Measurements from ENCODE around the gene HAGH.
A peak's percentile ranks its signal among the peaks of the same experiment; 100 is the strongest.

Gene HAGH

GRCh38 chr16:1785846-1786170 is 40.8 kb downstream of the HAGH start:
- DNase-seq: no peak

DNA sequence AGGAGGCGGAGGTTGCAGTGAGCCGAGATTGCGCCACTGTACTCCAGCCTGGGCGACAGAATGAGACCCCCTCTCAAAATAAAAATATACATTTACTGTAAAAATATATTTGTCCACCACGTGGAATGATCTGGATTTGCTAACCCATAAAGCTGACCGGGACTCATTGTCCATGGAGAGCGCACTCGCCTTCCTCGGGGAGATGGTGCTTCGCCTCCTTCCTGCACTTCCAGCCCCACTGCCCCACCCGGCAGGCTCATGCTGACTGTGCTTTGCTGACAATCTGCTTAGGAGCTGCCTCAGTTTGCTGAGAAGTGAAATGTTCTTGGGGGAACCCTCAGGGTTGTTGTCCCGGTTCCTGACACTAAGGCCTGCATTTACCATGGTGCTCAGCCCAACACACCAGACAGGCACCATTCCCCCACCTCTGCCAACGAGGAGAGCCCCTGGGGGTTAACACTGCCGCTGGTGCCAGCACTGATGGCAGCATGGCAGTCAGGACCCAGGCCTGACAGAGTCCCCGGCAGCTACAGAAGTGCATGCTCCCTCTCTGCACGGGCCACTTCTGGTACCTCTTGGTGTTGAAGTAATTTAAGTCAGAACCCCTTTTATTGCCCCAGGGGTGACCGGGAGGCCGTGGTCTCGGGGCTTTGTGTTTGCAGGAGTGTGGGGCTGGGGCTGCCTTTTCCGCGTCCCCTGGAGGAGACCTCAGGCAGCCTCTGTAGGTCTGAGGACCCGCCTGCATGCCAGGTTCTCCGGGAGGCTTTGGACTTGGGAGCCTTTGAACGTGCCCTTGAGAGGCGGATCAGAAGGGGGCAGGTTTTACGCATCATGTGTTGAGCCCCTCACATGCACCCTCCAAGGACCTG is 41.4 kb downstream of the HAGH start:
- no peak for DNase-seq

DNA sequence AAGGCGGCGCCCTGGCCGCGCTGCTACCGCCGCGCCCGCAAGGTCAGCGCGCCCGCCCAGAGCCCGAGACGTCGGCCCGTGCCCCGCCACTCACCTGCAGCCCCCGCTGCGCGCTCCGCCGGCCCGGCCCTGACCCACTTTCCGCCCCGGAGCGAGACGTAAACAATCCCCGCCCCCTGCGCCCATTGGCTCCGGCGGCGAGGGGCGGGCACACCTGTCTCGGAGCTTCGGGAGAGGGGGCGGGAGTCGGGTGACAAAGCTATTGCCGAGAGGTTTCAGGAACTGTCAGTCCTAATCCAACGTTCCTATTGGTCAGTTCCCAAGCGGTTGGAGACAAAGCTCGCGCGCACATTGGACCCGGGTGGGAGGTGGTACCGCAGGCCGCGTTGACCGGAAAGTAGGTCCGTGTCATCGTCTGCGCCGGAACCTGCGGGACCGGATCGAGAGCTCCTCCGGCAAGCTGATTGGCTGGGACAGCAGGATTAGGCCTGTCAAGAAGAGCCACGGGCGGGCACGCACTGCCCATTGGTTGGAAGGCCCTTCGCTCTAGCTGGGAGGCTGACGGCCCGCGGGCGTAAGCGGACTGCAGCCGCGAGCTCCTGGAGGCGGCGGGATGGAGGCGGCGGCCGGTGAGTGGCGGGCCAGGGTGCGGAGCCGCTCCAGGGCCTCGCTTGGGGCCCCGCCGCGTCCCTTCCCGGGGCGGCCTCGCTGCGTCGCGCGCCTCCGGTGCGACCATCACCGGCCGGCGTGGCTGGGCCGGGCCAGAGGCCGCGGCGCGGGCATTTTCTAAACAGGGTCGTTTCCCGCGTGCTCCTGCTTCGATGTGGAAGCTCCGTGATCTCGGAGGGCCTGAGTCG is 44.0 kb downstream of the HAGH start, which contains the start of the genes NUBP2 and SPSB3:
NUBP2 (plus strand) TSS at position 553 of the 857 bp plus-strand sequence; CDS start at position 614, 61 bp downstream.
SPSB3 (minus strand) TSS at position 164 of the 857 bp plus-strand sequence. CDS start 1,088 bp downstream, outside the sequence.
- DNase-seq: peak; percentile 99

DNA sequence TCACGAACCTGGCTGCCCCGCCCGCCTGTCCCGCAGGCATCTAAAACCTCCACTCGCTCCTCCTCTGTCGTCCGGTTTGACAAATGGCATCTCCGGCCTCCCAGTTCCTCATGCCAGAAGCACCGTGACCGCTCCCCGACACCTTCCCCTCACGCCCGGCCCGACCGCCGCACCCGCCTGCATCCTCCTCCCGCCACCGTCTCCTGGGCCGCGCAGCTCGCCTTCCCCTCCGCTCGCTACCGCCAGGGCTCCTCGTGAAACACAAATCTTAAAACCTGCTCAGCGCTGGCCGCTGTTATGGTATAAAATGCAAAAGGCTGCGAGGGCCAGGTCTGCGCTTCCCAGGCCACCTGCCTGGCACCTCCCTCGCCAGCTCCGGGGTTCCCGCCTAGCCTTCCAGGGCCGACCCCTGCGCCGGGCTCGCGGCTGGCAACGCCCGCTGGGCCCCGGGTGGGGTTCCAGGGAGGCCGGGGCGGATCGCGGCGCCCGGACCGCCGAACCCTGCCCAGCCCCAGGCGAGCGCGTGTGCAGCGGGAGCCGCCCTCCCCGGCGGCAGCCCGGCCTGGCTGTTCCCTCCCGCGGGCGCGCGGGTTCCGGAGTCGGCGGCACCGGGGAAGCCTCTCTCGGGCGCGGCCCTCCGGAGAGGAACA is 44.7 kb downstream of the HAGH start:
- DNase-seq: peak; percentile 40

- DNase-seq: no peak
Observed at GRCh38 chr16:1781254-1781653, 45.4 kb downstream of the HAGH start.

DNA sequence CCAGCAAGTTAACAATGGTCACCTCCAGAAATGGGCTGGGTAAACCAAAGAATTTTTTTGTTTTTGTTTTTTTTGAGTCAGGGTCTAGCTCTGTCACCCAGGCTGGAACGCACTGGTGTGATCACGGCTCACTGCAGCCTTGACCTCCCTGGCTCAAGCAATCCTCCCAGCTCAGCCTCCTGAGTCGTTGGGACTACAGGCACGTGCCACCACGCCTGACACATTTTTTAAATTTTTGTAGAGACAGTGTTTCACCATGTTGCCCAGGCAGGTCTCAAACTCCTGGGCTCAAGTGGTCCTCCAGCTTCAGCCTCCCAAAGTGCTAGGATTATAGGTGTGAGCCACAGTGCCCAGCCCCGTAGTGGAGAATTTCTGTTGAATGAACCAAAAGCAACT is 46.0 kb downstream of the HAGH start:
- DNase-seq: no peak

GRCh38 chr16:1779741-1780676 is 46.6 kb downstream of the HAGH start:
- no peak for DNase-seq

- no peak for DNase-seq
Observed at GRCh38 chr16:1779234-1779701, 47.4 kb downstream of the HAGH start.

DNA sequence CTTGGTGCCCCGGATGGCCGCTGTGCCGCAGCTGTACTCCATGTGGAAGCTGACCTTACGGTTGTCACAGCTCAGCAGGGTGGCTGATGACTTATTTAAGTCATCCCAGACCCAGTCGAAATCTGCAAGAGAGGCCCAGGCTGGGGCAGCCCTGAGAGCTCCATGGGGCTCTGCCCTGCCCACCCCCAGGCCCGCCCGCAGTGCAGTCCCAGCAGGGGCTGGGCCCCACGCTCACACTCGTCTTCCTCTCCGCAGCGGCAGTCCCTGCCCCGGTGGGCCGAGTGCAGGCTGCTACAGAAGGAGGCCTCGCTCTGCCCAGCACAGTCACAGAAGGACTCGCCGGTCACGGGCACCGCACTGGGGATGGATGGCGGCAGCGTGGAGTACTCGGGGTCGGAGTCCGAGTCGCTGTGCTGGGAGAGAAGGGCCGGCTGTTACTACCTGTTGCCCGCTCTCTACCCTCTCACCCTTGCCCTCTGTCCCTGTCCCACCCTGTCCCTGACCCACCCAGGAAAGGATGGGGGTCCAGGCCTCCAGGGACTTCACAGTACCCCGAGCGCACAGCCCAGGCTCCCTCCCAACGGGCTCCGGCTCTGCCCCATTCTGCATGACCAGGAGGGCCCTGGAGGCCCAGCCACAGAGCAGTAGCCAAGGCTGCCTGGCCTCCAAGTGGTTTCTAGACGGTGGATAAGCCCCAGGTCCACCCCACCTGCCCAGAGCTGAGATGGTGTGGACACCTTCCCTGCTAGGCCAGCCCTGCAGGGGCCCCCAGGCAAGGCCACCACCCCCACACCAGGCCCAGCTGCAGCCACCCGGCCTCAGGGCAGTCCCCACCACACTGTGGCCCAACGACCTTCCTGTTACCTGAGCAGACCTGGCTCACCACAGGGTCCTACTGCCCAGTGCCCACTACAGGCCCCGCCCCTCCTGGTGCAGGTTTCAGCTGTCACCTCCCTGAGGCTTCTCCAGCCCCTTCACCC is 48.1 kb downstream of the HAGH start:
- no peak for DNase-seq

GRCh38 chr16:1777375-1778199 is 49.0 kb downstream of the HAGH start:
- peak; percentile 3 for DNase-seq

GRCh38 chr16:1776991-1777374 is 49.6 kb downstream of the HAGH start:
- peak; percentile 3 for DNase-seq

DNA sequence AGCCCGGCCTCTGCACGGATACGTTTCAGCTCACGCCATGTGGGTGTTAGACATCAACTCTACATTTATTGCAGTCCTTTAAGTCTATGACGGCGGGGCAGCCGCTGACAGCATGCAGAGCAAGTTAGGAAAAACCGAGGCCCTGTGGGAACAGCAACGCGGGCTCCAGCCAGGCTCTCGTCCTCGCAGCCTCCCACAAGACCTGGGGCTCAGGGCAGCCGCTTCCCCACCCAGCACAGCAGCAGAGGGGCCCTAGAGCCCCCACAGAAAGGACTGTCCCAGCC is 50.0 kb downstream of the HAGH start:
- no peak for DNase-seq

DNA sequence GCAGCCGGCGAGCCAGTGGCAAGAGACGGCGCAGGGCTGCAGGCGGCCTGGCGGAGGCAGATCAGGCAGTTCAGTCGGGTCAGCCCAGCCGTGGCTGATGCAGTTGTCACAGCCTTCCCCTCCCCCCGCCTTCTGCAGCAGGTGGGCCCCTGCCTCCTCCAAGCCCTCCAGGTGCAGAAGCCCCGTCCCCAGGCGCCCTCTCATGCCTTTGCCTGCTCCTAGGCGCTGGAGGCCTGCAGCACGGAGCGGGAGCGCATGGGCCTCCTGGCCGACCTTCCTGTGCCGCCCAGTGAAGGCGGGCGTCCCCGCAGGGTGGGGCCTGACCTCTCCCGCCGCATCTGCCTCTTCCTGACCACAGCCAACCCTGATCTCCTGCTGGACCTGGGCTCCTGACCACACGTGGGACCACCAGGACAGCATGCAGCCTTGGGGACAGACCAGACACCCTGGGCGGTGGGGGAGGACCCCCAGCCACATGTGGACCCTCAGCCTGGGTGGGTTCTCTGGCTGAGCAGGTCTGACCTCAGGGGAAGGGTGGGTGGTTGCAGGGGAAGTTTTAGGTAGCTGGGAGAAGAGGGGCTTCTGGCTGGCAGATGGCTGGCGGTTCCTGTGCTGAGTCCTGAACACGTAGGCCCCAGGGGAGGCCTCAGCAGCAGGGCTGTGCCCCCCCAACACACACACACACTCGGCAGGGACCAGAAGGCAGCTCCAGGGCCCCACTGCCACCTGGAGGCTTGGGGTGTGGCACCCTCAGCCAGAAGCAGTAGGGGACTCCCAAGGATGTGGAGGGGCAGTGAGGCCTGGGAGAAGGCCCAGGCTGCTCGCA is 50.6 kb downstream of the HAGH start:
- DNase-seq: no peak

GRCh38 chr16:1775006-1775845 is 51.4 kb downstream of the HAGH start:
- DNase-seq: no peak

DNA sequence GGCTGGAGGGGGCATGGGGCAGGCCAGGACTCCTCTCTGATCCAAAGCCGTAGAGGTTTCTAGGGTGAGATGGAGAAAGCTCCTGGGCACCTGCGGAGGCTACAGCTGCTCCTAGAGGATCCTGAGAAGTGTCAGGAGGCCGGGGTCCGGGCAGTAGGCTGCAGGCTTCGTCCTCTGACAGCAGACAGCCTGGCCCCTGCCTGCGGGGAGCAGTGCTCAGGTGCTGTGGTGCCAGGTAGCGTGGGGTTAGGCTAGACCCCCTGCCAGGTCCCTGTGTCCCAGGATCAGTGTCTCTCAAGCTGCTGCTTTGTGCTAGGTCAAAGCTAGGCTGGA is 52.2 kb downstream of the HAGH start:
- DNase-seq: no peak

GRCh38 chr16:1773703-1774447 is 52.8 kb downstream of the HAGH start:
- DNase-seq: no peak

- DNase-seq: peak; percentile 80
Observed at GRCh38 chr16:1772908-1773702, 53.5 kb downstream of the HAGH start, which contains the start of gene MRPS34. MRPS34 (minus strand) TSS chr16:1773134; CDS start chr16:1773119, 15 bp downstream.
